A549 (cell line): ENCODE data around the gene ZNF574. TPM values are rescaled to one million over a fixed set of nuclear protein-coding genes. Genes with fewer than 3 reads are reported as not detected.

Source experiments
- ATAC-seq, 2 experiments: fragments of 200-7000 bp in 1 of 2; fragments of >200 bp in 1 of 2; cut with Nextera tagmentation in 1 of 2; cut with Tn5 transposase in 1 of 2; 3 replicates each; pipeline versions ENCODE4 v1.8.0 to v1.9.1; 2018 to 2020; ENCODE audit warnings: mild to moderate bottlenecking in 1 of 2, moderate library complexity in 1 of 2
- CTCF ChIA-PET: fragments of 300-600 bp; sonication (Branson Sonifier 250); formaldehyde crosslinking; extraction: SDS; loops from one replicate; lab custom pipeline; 2021; ENCODE audit warnings: antibody characterized with exemption, inconsistent platforms; lab: Yijun Ruan, JAX
- POLR2A ChIA-PET: fragments of 350-600 bp; formaldehyde crosslinking; extraction: SDS; loops from one replicate; lab custom pipeline; 2021; ENCODE audit warnings: antibody characterized with exemption, inconsistent platforms; lab: Yijun Ruan, JAX
- DNase-seq, 2 experiments: peaks; one replicate each; pipeline versions ENCODE4 v3.0.0 to v3.0.0-alpha.2; 2011 to 2016; ENCODE audit warnings: low read depth in 1 of 2, low spot score in 1 of 2
- FAIRE-seq: peaks from 2 replicates; lab custom pipeline; 2011; peaks lifted over from hg19 to GRCh38; lab: Jason Lieb, UNC
- H3K27ac ChIP-seq, 2 experiments: fragments of >200 bp; sonication (Bioruptor Twin); formaldehyde crosslinking; 3 replicates each; pipeline ENCODE4 v1.5.1; 2016 to 2017
- H3K4me1 ChIP-seq: fragments of >200 bp; sonication (Bioruptor Twin); formaldehyde crosslinking; 3 replicates; pipeline ENCODE4 v1.6.1; 2016
- H3K4me2 ChIP-seq: fragments of >200 bp; sonication (Bioruptor Twin); formaldehyde crosslinking; 3 replicates; pipeline ENCODE4 v1.6.1; 2016
- H3K4me3 ChIP-seq: fragments of >200 bp; sonication (Bioruptor Twin); formaldehyde crosslinking; 3 replicates; pipeline ENCODE4 v1.5.1; 2016
- H3K9me3 ChIP-seq: fragments of >200 bp; sonication (Bioruptor Twin); formaldehyde crosslinking; 3 replicates; pipeline ENCODE4 v1.6.1; 2016
- ATOH8 ChIP-seq: fragments of 250-450 bp; sonication (Bioruptor Pico); IDR thresholded peaks from 2 replicates; pipeline ENCODE4 v1.5.0; 2020; ENCODE audit warnings: low read depth, mild to moderate bottlenecking, moderate library complexity
- CHD2 ChIP-seq: fragments of 150-350 bp; IDR thresholded peaks from 2 replicates; pipeline ENCODE4 v1.6.1; 2014; ENCODE audit warnings: low read length; ENCODE audit not compliant: partially characterized antibody
- CHD4 ChIP-seq: fragments of 200-600 bp; sonication (generic); IDR thresholded peaks from 2 replicates; pipeline ENCODE4 v1.6.1; 2016; ENCODE audit warnings: antibody characterized with exemption, mild to moderate bottlenecking, borderline replicate concordance
- E2F6 ChIP-seq: IDR thresholded peaks from 2 replicates; pipeline ENCODE4 v1.6.1; 2012; ENCODE audit warnings: low read depth, borderline replicate concordance
- EP300 ChIP-seq, 2 experiments: fragments of >200 bp; sonication (Bioruptor Twin); formaldehyde crosslinking; IDR thresholded peaks; 2 replicates in 1 of 2; 3 replicates in 1 of 2; pipeline ENCODE4 v1.6.1; 2016 to 2017
- ESRRA ChIP-seq: fragments of 150-350 bp; IDR thresholded peaks from 2 replicates; pipeline ENCODE4 v1.6.1; 2014; ENCODE audit warnings: mild to moderate bottlenecking, low read length, borderline replicate concordance
- FOSL2 ChIP-seq, 2 experiments: fragments of 450-650 bp in 1 of 2; fragments of >200 bp in 1 of 2; sonication (Bioruptor Twin) in 1 of 2; formaldehyde crosslinking; IDR thresholded peaks; 2 replicates each; pipeline versions ENCODE4 v1.5.0 to v1.6.1; 2016 to 2020; ENCODE audit warnings: mild to moderate bottlenecking in 1 of 2, moderate library complexity in 1 of 2
- GATA3 ChIP-seq: IDR thresholded peaks from 2 replicates; pipeline ENCODE4 v1.6.1; 2012; ENCODE audit warnings: borderline replicate concordance
- HOXB5 ChIP-seq: fragments of 250-450 bp; sonication (Bioruptor Pico); IDR thresholded peaks from 2 replicates; pipeline ENCODE4 v1.5.0; 2020; ENCODE audit warnings: mild to moderate bottlenecking, moderate library complexity
- JUNB ChIP-seq: fragments of >200 bp; sonication (Bioruptor Twin); formaldehyde crosslinking; IDR thresholded peaks from 2 replicates; pipeline ENCODE4 v1.6.1; 2016
- KDM5A ChIP-seq: fragments of 200-600 bp; sonication (generic); IDR thresholded peaks from 2 replicates; pipeline ENCODE4 v1.6.1; 2016; ENCODE audit warnings: antibody characterized with exemption, mild to moderate bottlenecking
- MAX ChIP-seq: IDR thresholded peaks from 2 replicates; pipeline ENCODE4 v1.6.1; 2012
- MAZ ChIP-seq: fragments of 150-350 bp; IDR thresholded peaks from 2 replicates; pipeline ENCODE4 v1.6.1; 2014; ENCODE audit warnings: antibody characterized with exemption, low read depth, low read length, borderline replicate concordance
- MYC ChIP-seq: IDR thresholded peaks from 2 replicates; pipeline ENCODE4 v1.6.1; 2012; ENCODE audit warnings: mild to moderate bottlenecking, inconsistent platforms, low read length, improper control_type of control experiment, borderline replicate concordance
- NFE2L2 ChIP-seq: fragments of 150-350 bp; conservative IDR thresholded peaks from 2 replicates; pipeline ENCODE4 v1.6.1; 2014; ENCODE audit warnings: low read length
- PHF8 ChIP-seq: fragments of 200-600 bp; sonication (generic); IDR thresholded peaks from 2 replicates; pipeline ENCODE4 v1.6.1; 2016; ENCODE audit warnings: low read depth, mild to moderate bottlenecking, antibody characterized with exemption, moderate library complexity, borderline replicate concordance
- POLR2A ChIP-seq: IDR thresholded peaks from 2 replicates; pipeline ENCODE4 v1.6.1; 2012; ENCODE audit warnings: mild to moderate bottlenecking, low read length
- POLR2AphosphoS2 ChIP-seq: conservative IDR thresholded peaks from 2 replicates; pipeline ENCODE4 v1.6.1; 2012; ENCODE audit warnings: low read length, improper control_type of control experiment, inconsistent platforms
- RAD21 ChIP-seq, 2 experiments: fragments of >200 bp in 1 of 2; sonication (Bioruptor Twin) in 1 of 2; formaldehyde crosslinking in 1 of 2; IDR thresholded peaks in 1 of 2; conservative IDR thresholded peaks in 1 of 2; 2 replicates in 1 of 2; 3 replicates in 1 of 2; pipeline ENCODE4 v1.6.1; 2012 to 2018; ENCODE audit warnings: inconsistent platforms in 1 of 2
- RARB ChIP-seq: fragments of 250-450 bp; sonication (Bioruptor Pico); IDR thresholded peaks from 2 replicates; pipeline ENCODE4 v1.8.0; 2021; ENCODE audit warnings: mild to moderate bottlenecking, moderate library complexity
- RCOR1 ChIP-seq: fragments of 150-350 bp; IDR thresholded peaks from 2 replicates; pipeline ENCODE4 v1.6.1; 2014; ENCODE audit warnings: antibody characterized with exemption, low read length, low read depth
- SMC3 ChIP-seq: fragments of >200 bp; sonication (Bioruptor Twin); formaldehyde crosslinking; IDR thresholded peaks from 3 replicates; pipeline ENCODE4 v1.6.1; 2018; ENCODE audit warnings: inconsistent platforms
- SREBF2 ChIP-seq: fragments of 450-650 bp; IDR thresholded peaks from 2 replicates; pipeline ENCODE4 v1.6.1; 2014; ENCODE audit warnings: mild to moderate bottlenecking, moderate library complexity
- TFCP2L1 ChIP-seq: fragments of 250-450 bp; sonication (Bioruptor Pico); IDR thresholded peaks from 2 replicates; pipeline ENCODE4 v1.5.0; 2021; ENCODE audit warnings: mild to moderate bottlenecking
- ZC3H11A ChIP-seq: fragments of 450-650 bp; IDR thresholded peaks from 2 replicates; pipeline ENCODE4 v1.6.1; 2014; ENCODE audit warnings: antibody characterized with exemption, mild to moderate bottlenecking
- ZFP36 ChIP-seq: fragments of 450-650 bp; IDR thresholded peaks from 2 replicates; pipeline ENCODE4 v1.6.1; 2014; ENCODE audit warnings: borderline replicate concordance; ENCODE audit not compliant: partially characterized antibody
- ZSCAN20 ChIP-seq: fragments of 250-450 bp; sonication (Bioruptor Pico); IDR thresholded peaks from 2 replicates; pipeline ENCODE4 v1.8.0; 2022; ENCODE audit warnings: mild to moderate bottlenecking, moderate library complexity
- WGBS: methylation state at CpG from one replicate; pipeline ENCODE4 v1.1.6; 2017; ENCODE audit errors: missing lambda C conversion rate; 5-methylcytosine and 5-hydroxymethylcytosine counted together
- polyA plus RNA-seq, 4 experiments: library from polyadenylated mRNA; depleted of rRNA in 3 of 4; stranded (reverse); fragments of >200 nt; fragmentation: RNase III in 1 of 4; extraction: RNeasy Plus Mini Kit Qiagen cat#74134 plus additional on column Dnase treatment in 1 of 4; gene quantifications; 2 replicates in 3 of 4; 3 replicates in 1 of 4; pipeline ENCODE4 v1.2.3, GENCODE V29; 2011 to 2017
- TF ChIP-seq, protein P1 (sequence below): fragments of >200 bp; sonication (Bioruptor Twin); formaldehyde crosslinking; IDR thresholded peaks from 2 replicates; pipeline ENCODE4 v1.6.1; 2016
- TF ChIP-seq, protein P2 (sequence below): fragments of 150-350 bp; IDR thresholded peaks from 2 replicates; pipeline ENCODE4 v1.6.1; 2014; ENCODE audit warnings: low read depth, mild to moderate bottlenecking, low read length
- TF ChIP-seq, protein P3 (sequence below): fragments of >200 bp; sonication (Bioruptor Twin); formaldehyde crosslinking; IDR thresholded peaks from 3 replicates; pipeline ENCODE4 v1.5.1; 2016

ZNF574 gene
- polyA plus RNA-seq, 2 of the 4 experiments (the other 2 are of a cell fraction), result 11.3 to 21.8 TPM

DNA sequence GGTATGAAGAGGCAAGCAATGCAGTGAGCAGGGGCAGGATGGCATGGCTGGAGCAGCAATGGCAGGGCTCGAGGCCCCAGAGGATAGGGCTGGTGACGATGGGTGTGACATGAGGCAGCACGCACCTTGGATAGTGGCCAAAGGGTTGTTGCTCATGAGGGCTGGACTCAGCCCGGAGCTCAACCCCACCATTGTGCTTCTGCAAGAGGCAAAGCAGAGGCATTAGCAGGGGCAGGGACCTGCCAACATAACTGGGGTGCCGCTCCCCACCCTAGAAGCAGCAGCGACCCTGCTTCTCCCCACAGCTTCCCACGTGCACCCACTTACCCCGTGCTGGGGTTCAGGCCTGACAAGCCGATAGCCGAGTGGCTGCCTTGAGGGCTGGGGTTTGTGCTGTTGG, 15.8 kb downstream of the ZNF574 start:
- Histone ChIP-seq H3K9me3 (no peaks in the 10 kb centered on the region), H3K4me1 (peaks cover 24% of the 10 kb centered on the region), H3K27ac (peak overlapping the region in 1 of 2 experiments; percentile 11; a peak in 1 of 6 replicates), H3K4me2 (peak overlapping the region; percentile 37), H3K4me3 (no peak overlapping the region)
- ATAC-seq, result peak; percentile 37 to 65; a peak in 4 of 6 replicates
- POLR2A ChIA-PET, result interaction anchor here (1.0 kb wide), 1 partner anchor 16 kb away, joined by 3 read pairs; the partner anchor contains the start of gene ZNF574
- WGBS, result 29% methylated on average over 6 of the region's 10 CpGs
- CTCF ChIA-PET, result interaction anchor here (0.7 to 19.3 kb wide), 14 partner anchors 8 to 218 kb away, joined by 3 to 386 read pairs (median 3); no protein-coding TSS in a partner anchor
- FAIRE-seq, result no peak
- 0 out of 2 replicates have a peak, but pooled peaks have one; percentile 33 for TF ChIP-seq E2F6
- TF ChIP-seq, protein P1, sequence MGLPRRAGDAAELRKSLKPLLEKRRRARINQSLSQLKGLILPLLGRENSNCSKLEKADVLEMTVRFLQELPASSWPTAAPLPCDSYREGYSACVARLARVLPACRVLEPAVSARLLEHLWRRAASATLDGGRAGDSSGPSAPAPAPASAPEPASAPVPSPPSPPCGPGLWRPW, result no peak
- TF ChIP-seq CHD2, result no peak
- peak; percentile 78 for TF ChIP-seq MAX
- TF ChIP-seq MYC, result no peak
- TF ChIP-seq, all 56 proteins: peak for 2
- peak in 1 of 2 experiments; percentile 66 for DNase-seq

GRCh38 chr19:42092350-42092749, 16.4 kb downstream of the ZNF574 start:
- DNase-seq (peak; percentile 70 to 81), FAIRE-seq (peak; percentile 92), ATAC-seq (peak; percentile 59 to 81)
- CTCF ChIA-PET, result interaction anchor here (0.7 to 19.3 kb wide), 14 partner anchors 8 to 219 kb away, joined by 3 to 386 read pairs (median 3); no protein-coding TSS in a partner anchor
- Histone ChIP-seq H3K4me3 (no peak overlapping the region), H3K27ac (peak overlapping the region in 1 of 2 experiments; percentile 11; a peak in 1 of 6 replicates)
- TF ChIP-seq KDM5A (no peak), EP300 (IDR thresholded peaks at IDR 0.05) (no peak), ZC3H11A (no peak), ZFP36 (no peak), SMC3 (peak; percentile 28; the same call in 1 of the 3 replicates), NFE2L2 (no peak), RAD21 (conservative IDR thresholded peaks at IDR 0.05 in 1 of 2, IDR thresholded peaks at IDR 0.05 in 1 of 2) (peak; percentile 56 to 82), HOXB5 (no peak), POLR2AphosphoS2 (no peak), POLR2A (no peak), RARB (CRISPR knock-in tag) (no peak), SREBF2 (no peak), RCOR1 (no peak), CHD4 (no peak), GATA3 (no peak), FOSL2 (IDR thresholded peaks at IDR 0.05) (no peak), FOSL2 (CRISPR knock-in tag; IDR thresholded peaks at IDR 0.05) (no peak), MAZ (no peak), ESRRA (no peak), TFCP2L1 (no peak), ZSCAN20 (CRISPR knock-in tag) (no peak), E2F6 (no peak), ATOH8 (CRISPR knock-in tag) (0 out of 2 replicates have a peak, but pooled peaks have one; percentile 39), MAX (0 out of 2 replicates have a peak, but pooled peaks have one; percentile 18), CHD2 (no peak), PHF8 (no peak), JUNB (no peak)
- TF ChIP-seq, protein P2, sequence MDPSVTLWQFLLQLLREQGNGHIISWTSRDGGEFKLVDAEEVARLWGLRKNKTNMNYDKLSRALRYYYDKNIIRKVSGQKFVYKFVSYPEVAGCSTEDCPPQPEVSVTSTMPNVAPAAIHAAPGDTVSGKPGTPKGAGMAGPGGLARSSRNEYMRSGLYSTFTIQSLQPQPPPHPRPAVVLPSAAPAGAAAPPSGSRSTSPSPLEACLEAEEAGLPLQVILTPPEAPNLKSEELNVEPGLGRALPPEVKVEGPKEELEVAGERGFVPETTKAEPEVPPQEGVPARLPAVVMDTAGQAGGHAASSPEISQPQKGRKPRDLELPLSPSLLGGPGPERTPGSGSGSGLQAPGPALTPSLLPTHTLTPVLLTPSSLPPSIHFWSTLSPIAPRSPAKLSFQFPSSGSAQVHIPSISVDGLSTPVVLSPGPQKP, result no peak
- TF ChIP-seq, protein P3, sequence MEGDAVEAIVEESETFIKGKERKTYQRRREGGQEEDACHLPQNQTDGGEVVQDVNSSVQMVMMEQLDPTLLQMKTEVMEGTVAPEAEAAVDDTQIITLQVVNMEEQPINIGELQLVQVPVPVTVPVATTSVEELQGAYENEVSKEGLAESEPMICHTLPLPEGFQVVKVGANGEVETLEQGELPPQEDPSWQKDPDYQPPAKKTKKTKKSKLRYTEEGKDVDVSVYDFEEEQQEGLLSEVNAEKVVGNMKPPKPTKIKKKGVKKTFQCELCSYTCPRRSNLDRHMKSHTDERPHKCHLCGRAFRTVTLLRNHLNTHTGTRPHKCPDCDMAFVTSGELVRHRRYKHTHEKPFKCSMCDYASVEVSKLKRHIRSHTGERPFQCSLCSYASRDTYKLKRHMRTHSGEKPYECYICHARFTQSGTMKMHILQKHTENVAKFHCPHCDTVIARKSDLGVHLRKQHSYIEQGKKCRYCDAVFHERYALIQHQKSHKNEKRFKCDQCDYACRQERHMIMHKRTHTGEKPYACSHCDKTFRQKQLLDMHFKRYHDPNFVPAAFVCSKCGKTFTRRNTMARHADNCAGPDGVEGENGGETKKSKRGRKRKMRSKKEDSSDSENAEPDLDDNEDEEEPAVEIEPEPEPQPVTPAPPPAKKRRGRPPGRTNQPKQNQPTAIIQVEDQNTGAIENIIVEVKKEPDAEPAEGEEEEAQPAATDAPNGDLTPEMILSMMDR, result peak; percentile 76
- TF ChIP-seq, all 56 proteins: peak for 5
- peak overlapping the region; percentile 37 for H3K4me2 ChIP-seq
- 42% methylated on average over 5 of the region's 5 CpGs for WGBS
- peaks cover 24% of the 10 kb centered on the region for H3K4me1 ChIP-seq
- POLR2A ChIA-PET, result interaction anchor here (1.0 kb wide), 1 partner anchor 16 kb away, joined by 3 read pairs; the partner anchor contains the start of gene ZNF574
- H3K9me3 ChIP-seq, result no peaks in the 10 kb centered on the region
